Osteocyte (in vitro differentiated cells): ENCODE data around the gene MEIS2. TPM values are rescaled to one million over a fixed set of nuclear protein-coding genes. Genes with fewer than 3 reads are reported as not detected.
A peak's percentile ranks its signal among the peaks of the same experiment; 100 is the strongest.

ENCODE experiments used
- DNase-seq: peaks from one replicate; pipeline ENCODE4 v3.0.0; 2021; ENCODE audit warnings: mixed read lengths; ENCODE audit not compliant: unreplicated experiment; ENCODE audit errors: extremely low spot score
- H3K27ac Mint-ChIP-seq: one replicate; pipeline ENCODE4 v1.8.0; 2021; ENCODE audit warnings: mild to moderate bottlenecking, mixed read lengths; ENCODE audit not compliant: unreplicated experiment
- H3K27me3 Mint-ChIP-seq: one replicate; pipeline ENCODE4 v1.8.0; 2021; ENCODE audit warnings: mixed read lengths; ENCODE audit not compliant: unreplicated experiment
- H3K36me3 Mint-ChIP-seq: one replicate; pipeline ENCODE4 v1.8.0; 2021; ENCODE audit warnings: mixed read lengths; ENCODE audit not compliant: unreplicated experiment
- H3K4me1 Mint-ChIP-seq: one replicate; pipeline ENCODE4 v1.8.0; 2021; ENCODE audit warnings: mixed read lengths; ENCODE audit not compliant: unreplicated experiment
- H3K4me3 Mint-ChIP-seq: one replicate; pipeline ENCODE4 v1.8.0; 2021; ENCODE audit warnings: mild to moderate bottlenecking, moderate library complexity, mixed read lengths; ENCODE audit not compliant: unreplicated experiment
- H3K9me3 Mint-ChIP-seq: one replicate; pipeline ENCODE4 v1.8.0; 2021; ENCODE audit warnings: mixed read lengths; ENCODE audit not compliant: unreplicated experiment
- CTCF ChIP-seq: fragments of 200-600 bp; sonication (generic); IDR thresholded peaks from 2 replicates; pipeline ENCODE4 v1.5.0; 2021; ENCODE audit warnings: antibody characterized with exemption, mild to moderate bottlenecking, moderate library complexity
- total RNA-seq: library from RNA; stranded (reverse); gene quantifications from 2 replicates; pipeline ENCODE4 v1.2.1, GENCODE V29; 2021

Gene MEIS2
- total RNA-seq, 1 donor from 2014 or later: 79.9 TPM

- peaks cover 29% of the 10 kb centered on the region for H3K4me1 Mint-ChIP-seq
- peak overlapping the region; percentile 99 for H3K4me3 Mint-ChIP-seq
- TF ChIP-seq CTCF: no peak
- no peak for DNase-seq
- H3K36me3 Mint-ChIP-seq: peaks cover 19% of the 10 kb centered on the region
- H3K27me3 Mint-ChIP-seq: peaks cover 20% of the 10 kb centered on the region
- H3K9me3 Mint-ChIP-seq: no peaks in the 10 kb centered on the region
- H3K27ac Mint-ChIP-seq: peak overlapping the region; percentile 100
These were observed 835 bp downstream of the MEIS2 start for GRCh38 chr15:37099319-37100108.

DNA sequence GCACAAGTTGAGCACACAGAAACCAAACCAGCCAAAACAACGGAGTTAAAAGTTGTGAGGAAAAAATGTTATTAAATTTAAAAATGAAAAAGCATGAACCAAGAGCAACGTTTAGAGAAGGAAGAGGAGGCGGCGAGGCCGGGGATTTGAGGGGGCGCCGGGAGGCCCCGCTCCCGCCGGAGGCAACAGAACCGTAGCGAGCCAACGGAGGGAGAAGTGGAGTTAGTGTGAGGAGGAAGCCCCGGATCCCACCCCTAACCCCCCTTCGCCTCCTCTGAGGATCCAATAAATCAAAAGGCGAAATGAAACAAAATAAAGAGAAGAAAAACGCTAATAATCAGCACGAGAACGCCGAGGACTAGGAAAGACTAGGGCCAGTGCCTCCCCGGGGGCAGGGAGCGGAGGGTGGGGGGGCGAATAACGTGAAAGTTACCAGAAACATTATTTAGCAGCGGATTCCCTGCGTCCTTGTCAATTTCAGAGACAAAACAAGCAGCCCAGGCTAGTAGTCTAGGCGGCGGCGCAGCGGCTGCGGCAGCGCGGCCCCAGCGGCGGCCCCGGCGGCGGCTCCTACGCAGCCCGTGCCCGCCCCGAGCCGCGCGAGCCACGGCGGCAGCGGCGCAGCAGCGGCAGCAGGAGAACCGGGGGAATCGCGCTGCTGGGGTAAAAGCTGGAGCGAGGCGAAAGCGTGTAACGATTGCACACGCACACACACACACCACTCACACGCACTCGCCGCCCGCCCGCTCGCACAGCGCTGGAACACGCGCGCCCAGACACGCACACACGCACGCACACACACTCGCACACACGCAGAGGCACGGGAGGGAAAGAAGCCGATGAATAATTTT, 1.7 kb downstream of the MEIS2 start:
- no peaks in the 10 kb centered on the region for H3K9me3 Mint-ChIP-seq
- H3K27me3 Mint-ChIP-seq: peaks cover 12% of the 10 kb centered on the region
- peaks cover 35% of the 10 kb centered on the region for H3K4me1 Mint-ChIP-seq
- peak; percentile 83 for DNase-seq
- TF ChIP-seq CTCF: no peak
- peak overlapping the region; percentile 100 for H3K27ac Mint-ChIP-seq
- peak overlapping the region; percentile 99 for H3K4me3 Mint-ChIP-seq
- H3K36me3 Mint-ChIP-seq: peaks cover 13% of the 10 kb centered on the region

DNA sequence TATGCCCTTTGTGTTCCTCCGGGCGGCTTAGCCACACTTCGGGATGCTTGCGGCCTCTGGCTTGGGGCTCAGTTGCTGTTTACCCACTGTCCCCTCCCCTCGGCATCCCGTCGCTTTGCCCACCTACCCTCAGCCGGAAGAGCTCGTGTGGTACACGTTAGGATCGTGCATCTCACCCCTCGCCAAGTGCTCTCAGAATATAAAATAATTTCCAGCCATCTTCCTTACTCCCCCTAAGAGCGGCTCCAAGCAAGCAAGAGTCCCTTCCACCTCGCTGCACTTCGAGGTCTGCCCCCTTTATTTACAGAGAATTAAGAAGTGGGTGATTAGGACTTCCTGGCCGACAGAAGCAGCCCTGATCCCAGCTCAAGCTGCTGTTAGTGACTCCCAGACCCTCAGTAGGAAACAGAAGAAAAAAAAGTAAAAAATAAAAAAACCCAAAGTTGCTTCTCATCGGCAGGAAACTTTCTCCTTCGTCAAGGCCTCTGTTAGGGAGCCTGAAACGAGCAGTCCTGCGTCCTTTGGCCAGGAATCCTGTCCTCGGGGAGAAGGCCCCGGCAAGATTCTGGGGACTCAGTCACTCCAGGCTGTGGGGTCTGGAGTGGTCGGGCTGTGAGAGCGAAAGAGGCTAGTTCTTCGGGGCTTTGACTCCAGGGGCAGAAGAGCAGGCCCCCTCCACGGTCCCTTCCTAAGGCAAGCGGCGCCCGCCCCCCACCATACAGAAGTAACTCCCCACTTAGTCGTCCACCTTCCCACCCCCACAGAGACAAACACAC, 3.0 kb downstream of the MEIS2 start:
- H3K4me1 Mint-ChIP-seq: peaks cover 38% of the 10 kb centered on the region
- no peaks in the 10 kb centered on the region for H3K9me3 Mint-ChIP-seq
- H3K4me3 Mint-ChIP-seq: peak overlapping the region; percentile 99
- peaks cover 3% of the 10 kb centered on the region for H3K27me3 Mint-ChIP-seq
- H3K27ac Mint-ChIP-seq: peak overlapping the region; percentile 100
- DNase-seq: no peak
- TF ChIP-seq CTCF: no peak
- H3K36me3 Mint-ChIP-seq: peaks cover 25% of the 10 kb centered on the region

- Mint-ChIP-seq H3K27me3 (no peaks in the 10 kb centered on the region), H3K27ac (peak overlapping the region; percentile 100), H3K4me1 (peaks cover 41% of the 10 kb centered on the region), H3K9me3 (no peaks in the 10 kb centered on the region), H3K4me3 (peak overlapping the region; percentile 99), H3K36me3 (peaks cover 23% of the 10 kb centered on the region)
- DNase-seq: no peak
- no peak for TF ChIP-seq CTCF
These were observed 3.7 kb downstream of the MEIS2 start for GRCh38 chr15:37096558-37097143.
